Dedifferentiated amniotic fluid mesenchymal stem cell (primary cell): ENCODE results near the gene ZC3H11A.
"Not testable (repeated sequence)": the region's sequence is repeated elsewhere in the genome, so short reads cannot be mapped to it uniquely, and the experiment has no call there.

Source experiments
- DNase-seq: peaks from one replicate; pipeline ENCODE4 v3.0.0-alpha.2; 2016; ENCODE audit errors: extremely low spot score

The ZC3H11A gene

GRCh38 chr1:203781962-203782361, 13.5 kb upstream of the ZC3H11A start:
- DNase-seq = no peak

GRCh38 chr1:203789966-203790365, 5.5 kb upstream of the ZC3H11A start:
- DNase-seq = no peak

- DNase-seq = no peak
Observed at GRCh38 chr1:203791498-203791897, 3.9 kb upstream of the ZC3H11A start.

- no peak for DNase-seq
Observed at GRCh38 chr1:203792486-203792885, 2.9 kb upstream of the ZC3H11A start.

GRCh38 chr1:203793561-203793960, 1.9 kb upstream of the ZC3H11A start:
- not testable (repeated sequence) for DNase-seq

- no peak for DNase-seq
Observed at GRCh38 chr1:203794764-203795440, 521 bp upstream of the ZC3H11A start.

- no peak for DNase-seq
Observed at GRCh38 chr1:203796236-203796605, 798 bp downstream of the ZC3H11A start.

- no peak for DNase-seq
Observed at GRCh38 chr1:203797216-203797615, 1.8 kb downstream of the ZC3H11A start.

- DNase-seq = no peak
Observed at GRCh38 chr1:203797948-203798655, 2.7 kb downstream of the ZC3H11A start.

- no peak for DNase-seq
Observed at GRCh38 chr1:203799157-203799556, 3.7 kb downstream of the ZC3H11A start.

GRCh38 chr1:203799971-203800370, 4.5 kb downstream of the ZC3H11A start:
- DNase-seq = no peak

- no peak for DNase-seq
Observed at GRCh38 chr1:203805689-203806088, 10.3 kb downstream of the ZC3H11A start.

GRCh38 chr1:203807196-203807595, 11.8 kb downstream of the ZC3H11A start:
- DNase-seq = peak; percentile 32

GRCh38 chr1:203813581-203814341, 18.3 kb downstream of the ZC3H11A start:
- DNase-seq = no peak

- no peak for DNase-seq
Observed at GRCh38 chr1:203818399-203818798, 23.0 kb downstream of the ZC3H11A start.

- no peak for DNase-seq
Observed at GRCh38 chr1:203823306-203823705, 27.9 kb downstream of the ZC3H11A start.

GRCh38 chr1:203826175-203826574, 30.8 kb downstream of the ZC3H11A start:
- no peak for DNase-seq

- no peak for DNase-seq
Observed at GRCh38 chr1:203828002-203828401, 32.6 kb downstream of the ZC3H11A start.

GRCh38 chr1:203828503-203828902, 33.1 kb downstream of the ZC3H11A start:
- DNase-seq = no peak

GRCh38 chr1:203829247-203829646, 33.8 kb downstream of the ZC3H11A start:
- DNase-seq = not testable (repeated sequence)

GRCh38 chr1:203835476-203835875, 40.1 kb downstream of the ZC3H11A start:
- DNase-seq = no peak

- DNase-seq = peak; percentile 91
Observed at GRCh38 chr1:203839081-203839480, 43.7 kb downstream of the ZC3H11A start.
